ENCODE measurements around the gene PHF13.

GRCh38 chr1:6569033-6569432 lies 44.5 kb upstream of the PHF13 start:
- no peak for TF ChIP-seq USF2 (IDR thresholded peaks at IDR 0.05)
- no peak for TF ChIP-seq CTCF (IDR thresholded peaks at IDR 0.05)
- TF ChIP-seq ZNF302 (CRISPR knock-in tag; IDR thresholded peaks at IDR 0.05), result no peak
- TF ChIP-seq MAFK (IDR thresholded peaks at IDR 0.05; ENCODE audit: partially characterized antibody), result no peak
- no peak for TF ChIP-seq KDM1A (IDR thresholded peaks at IDR 0.05; ENCODE audit: low read depth)
- no peak for TF ChIP-seq HMGXB4 (CRISPR knock-in tag; IDR thresholded peaks at IDR 0.05; ENCODE audit: borderline replicate concordance)
- TF ChIP-seq PHF8 (IDR thresholded peaks at IDR 0.05; ENCODE audit: borderline replicate concordance, low read depth), result no peak

Data from A549 (cell line).